GM18870 (cell line): Measurements from ENCODE around the gene NDUFS6.

ENCODE experiments used
- ATAC-seq: cut with Tn5 transposase; IDR thresholded peaks from one replicate; pipeline ENCODE4 v1.9.1; 2021; ENCODE audit warnings: moderate library complexity; ENCODE audit not compliant: unreplicated experiment

The NDUFS6 gene

DNA sequence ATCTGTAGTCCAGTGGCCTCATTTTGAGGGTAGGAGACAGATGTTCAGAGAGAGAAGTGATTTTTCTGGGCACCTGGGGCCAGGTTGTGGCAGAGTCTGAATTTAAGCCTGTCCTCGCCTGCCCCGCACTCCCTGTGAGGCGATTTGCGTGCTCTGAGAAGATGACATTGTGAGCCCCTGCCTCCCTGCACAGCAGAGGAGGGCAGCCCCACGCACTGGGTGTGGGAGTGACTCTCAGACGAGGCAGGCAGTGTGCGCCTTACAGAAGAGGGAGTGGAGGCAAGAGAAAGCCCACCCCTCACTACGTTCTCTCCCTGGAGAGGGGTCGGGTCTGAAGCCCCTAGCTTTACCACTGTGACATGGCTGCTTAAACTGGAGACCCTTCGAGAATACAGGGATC is 45.8 kb downstream of the NDUFS6 start:
- no peak for ATAC-seq

- no peak for ATAC-seq
Observed at GRCh38 chr5:1847611-1848010, 46.4 kb downstream of the NDUFS6 start.

GRCh38 chr5:1850324-1851154 is 49.3 kb downstream of the NDUFS6 start:
- no peak for ATAC-seq

GRCh38 chr5:1851290-1851934 is 50.2 kb downstream of the NDUFS6 start:
- ATAC-seq = no peak

DNA sequence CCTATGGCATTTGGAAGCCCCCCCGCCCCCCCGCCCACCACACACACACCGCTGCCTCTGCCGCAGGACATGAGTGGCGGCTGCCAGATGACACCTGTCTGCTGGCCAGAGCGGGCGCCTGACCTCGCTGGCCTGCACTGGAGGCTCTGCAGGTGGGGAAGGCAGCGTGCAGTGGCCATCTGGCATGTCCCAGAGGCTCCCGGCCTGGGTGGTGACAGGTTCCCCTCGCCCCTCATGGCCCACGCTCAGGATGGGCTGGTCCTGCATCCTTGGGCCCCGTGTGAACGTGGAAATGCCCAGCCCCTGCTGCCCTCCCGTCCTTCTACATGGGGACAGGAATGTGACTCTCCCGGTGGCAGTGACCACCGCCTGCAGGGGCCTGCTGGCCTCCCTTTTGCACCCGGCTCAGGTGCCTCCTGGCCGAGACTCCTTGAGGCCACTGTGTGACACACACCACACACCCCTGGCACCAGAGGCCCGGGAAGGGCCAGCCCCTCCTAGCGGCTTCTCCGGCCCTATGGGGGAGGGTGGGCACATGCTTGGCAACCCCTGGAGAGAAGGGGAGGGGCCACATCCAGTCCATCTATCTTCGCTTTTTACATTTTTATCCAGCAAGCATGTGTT is 51.2 kb downstream of the NDUFS6 start:
- no peak for ATAC-seq

DNA sequence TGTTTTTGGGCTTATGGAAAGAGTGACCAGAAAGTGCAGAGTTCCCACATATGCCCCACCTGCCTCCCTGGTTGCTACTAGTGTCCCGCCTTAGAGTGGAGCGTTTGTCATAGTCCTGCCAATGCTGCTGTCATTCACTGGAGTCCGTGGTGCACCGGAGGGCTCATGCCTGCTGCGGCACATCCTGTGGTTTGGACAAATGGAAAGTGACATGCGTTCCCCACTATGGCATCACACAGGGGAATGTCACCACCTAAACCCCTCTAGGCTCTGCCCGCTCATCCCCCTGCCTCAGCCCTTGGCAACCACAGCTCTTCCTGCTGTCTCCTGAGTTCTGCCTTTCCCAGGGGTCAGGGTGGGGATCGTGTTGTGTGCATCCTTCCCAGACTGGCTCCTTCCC is 52.3 kb downstream of the NDUFS6 start:
- ATAC-seq = no peak

DNA sequence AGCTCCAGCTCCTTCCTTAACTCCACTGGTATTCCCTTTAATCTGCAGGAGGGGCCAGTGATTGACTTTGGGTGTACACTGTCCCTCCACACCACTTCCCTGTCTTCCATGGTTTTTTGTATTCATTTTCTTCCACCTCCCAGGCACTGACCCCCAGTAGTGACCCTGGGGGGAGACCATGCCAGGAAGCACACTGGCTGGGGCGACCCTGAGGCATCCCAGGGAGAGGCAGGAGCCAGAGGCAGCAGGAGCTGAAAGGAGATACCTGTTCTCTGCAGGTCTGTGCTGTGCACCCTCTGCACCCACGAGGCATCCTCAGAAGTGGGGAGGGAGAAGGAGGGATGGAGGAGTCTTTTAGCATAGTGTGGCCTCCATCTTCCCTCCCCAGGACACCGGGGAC is 53.9 kb downstream of the NDUFS6 start:
- ATAC-seq = no peak

GRCh38 chr5:1855596-1855995 is 54.4 kb downstream of the NDUFS6 start:
- no peak for ATAC-seq

DNA sequence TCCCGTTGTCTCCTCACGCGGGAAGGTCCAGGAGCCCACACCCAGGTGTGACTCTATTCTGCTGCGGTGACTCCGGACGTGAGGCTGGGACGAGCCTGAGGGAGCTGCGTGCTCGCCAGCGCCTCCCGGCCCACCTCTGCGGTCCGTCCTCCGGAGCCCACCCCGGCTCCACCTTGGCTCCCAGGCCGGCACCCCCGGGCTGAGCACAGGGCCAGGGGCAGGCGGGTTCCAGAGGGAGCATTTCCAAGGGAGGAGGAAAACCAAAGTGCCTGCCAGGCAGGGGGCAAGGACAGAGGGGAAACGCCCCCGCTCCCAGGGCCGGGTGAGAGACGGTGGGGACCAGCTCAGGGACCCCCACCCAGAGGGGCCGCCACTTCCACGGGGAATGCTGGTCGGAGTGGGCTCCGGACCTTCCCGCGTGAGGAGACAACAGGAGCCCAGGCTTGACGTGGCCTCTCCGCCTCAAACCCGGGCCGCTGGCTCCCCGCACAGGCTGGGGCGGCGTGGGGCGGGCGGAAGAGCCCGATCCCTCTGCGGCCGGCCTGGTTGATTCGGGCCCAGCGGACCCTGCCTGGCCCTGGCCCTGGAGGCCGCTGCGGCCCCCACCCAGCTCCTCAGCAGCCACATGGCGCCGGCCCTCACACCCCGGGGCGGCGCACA is 55.5 kb downstream of the NDUFS6 start:
- no peak for ATAC-seq

DNA sequence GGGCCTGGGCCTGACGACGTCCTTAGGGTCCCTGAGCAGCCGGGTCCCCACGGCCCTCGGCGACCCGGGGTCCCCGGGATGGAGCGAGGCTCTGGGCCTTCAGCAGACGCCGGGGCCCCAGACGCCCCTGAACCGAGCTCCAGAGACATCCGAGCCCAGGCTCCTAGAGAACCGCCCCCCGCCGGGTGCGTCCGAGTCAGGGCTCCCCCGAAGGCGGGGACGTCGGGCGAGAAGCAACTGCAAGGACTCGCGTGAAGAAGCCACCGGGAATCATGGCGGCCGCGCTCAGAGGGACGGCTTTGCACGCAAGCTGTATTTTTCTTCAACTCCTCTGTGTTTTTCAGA is 56.0 kb downstream of the NDUFS6 start:
- no peak for ATAC-seq

- ATAC-seq = no peak
Observed at GRCh38 chr5:1858436-1858835, 57.2 kb downstream of the NDUFS6 start.

- no peak for ATAC-seq
Observed at GRCh38 chr5:1859099-1859498, 57.9 kb downstream of the NDUFS6 start.

GRCh38 chr5:1860021-1860610 is 58.9 kb downstream of the NDUFS6 start:
- ATAC-seq = no peak

DNA sequence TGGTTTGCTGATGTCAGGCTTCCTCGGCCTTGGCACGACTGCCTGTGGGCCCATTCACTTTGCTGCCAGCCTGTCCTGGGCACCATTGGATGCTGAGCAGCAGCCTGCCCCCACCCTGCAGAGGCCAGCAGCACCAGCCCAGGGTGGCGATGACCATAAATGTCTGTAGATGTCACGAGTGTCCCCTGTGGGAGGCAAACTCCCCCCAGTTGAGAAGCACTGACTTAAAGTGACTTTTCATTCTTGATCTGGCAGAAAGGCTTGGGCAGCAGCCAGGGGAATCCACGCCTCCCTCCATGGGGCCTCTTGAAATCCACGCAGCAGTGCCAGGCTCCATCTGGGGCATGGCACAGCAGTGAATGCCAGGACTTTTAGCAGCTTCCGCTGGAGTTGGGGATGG is 59.7 kb downstream of the NDUFS6 start:
- no peak for ATAC-seq

- no peak for ATAC-seq
Observed at GRCh38 chr5:1864896-1865440, 63.8 kb downstream of the NDUFS6 start.

DNA sequence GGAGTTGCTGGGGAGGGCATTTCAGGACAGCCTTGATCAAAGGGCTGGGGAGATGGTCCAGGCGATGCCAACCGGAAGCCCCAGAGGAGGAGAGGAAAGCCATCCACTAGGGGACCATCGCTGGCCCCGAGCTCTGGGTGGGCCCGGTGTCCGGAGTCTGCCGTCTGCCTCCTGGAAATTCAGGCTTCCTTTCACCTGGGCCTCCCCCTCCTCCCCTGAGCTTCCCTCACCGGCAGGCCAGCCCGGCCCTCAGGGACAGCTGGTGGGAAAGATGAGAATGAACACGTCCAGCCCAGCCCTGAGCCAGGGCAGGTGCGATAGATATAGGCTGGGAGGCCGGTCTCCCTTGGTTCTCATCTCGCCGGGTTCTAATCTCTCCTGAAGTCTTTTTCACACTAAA is 64.3 kb downstream of the NDUFS6 start:
- ATAC-seq = no peak
